Spleen (tissue), 7 donors: ENCODE measurements around the gene TBCD.

Source experiments
- POLR2A ChIP-seq, 3 donors: fragments of 450-650 bp; IDR thresholded peaks; one replicate each; pipeline ENCODE4 v1.5.1; 2017; ENCODE audit warnings: antibody characterized with exemption in 3 of 3, mild to moderate bottlenecking in 1 of 3
- POLR2AphosphoS5 ChIP-seq, 3 donors: sonication (generic); formaldehyde crosslinking; IDR thresholded peaks; one replicate each; pipeline ENCODE4 v1.5.1; 2017; ENCODE audit warnings: antibody characterized with exemption in 3 of 3
- TF ChIP-seq, protein P1 (sequence below), 11 experiments: fragments of 200-600 bp in 7 of 11; fragments of 450-650 bp in 4 of 11; sonication (generic) in 4 of 11; IDR thresholded peaks in 8 of 11; conservative IDR thresholded peaks in 3 of 11; 1 replicate in 7 of 11; 2 replicates in 4 of 11; pipeline versions ENCODE4 v1.4.0 to v1.8.0; 2016 to 2021; ENCODE audit warnings: antibody characterized with exemption in 11 of 11, inconsistent platforms in 4 of 11, mild to moderate bottlenecking in 1 of 11
- donor health status: DM: no; HTN: no; CAD: no; lungs with moderate emphysema.
- donor health status: DM: no; HTN: no; CAD: no.
- donor health status: DM: no; HTN: no; CAD: no.

- TF ChIP-seq POLR2A (IDR thresholded peaks at IDR 0.05) = no peak
- TF ChIP-seq, protein P1, sequence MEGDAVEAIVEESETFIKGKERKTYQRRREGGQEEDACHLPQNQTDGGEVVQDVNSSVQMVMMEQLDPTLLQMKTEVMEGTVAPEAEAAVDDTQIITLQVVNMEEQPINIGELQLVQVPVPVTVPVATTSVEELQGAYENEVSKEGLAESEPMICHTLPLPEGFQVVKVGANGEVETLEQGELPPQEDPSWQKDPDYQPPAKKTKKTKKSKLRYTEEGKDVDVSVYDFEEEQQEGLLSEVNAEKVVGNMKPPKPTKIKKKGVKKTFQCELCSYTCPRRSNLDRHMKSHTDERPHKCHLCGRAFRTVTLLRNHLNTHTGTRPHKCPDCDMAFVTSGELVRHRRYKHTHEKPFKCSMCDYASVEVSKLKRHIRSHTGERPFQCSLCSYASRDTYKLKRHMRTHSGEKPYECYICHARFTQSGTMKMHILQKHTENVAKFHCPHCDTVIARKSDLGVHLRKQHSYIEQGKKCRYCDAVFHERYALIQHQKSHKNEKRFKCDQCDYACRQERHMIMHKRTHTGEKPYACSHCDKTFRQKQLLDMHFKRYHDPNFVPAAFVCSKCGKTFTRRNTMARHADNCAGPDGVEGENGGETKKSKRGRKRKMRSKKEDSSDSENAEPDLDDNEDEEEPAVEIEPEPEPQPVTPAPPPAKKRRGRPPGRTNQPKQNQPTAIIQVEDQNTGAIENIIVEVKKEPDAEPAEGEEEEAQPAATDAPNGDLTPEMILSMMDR (IDR thresholded peaks at IDR 0.05 in 8 of 11, conservative IDR thresholded peaks at IDR 0.05 in 3 of 11) = no peak
- no peak for TF ChIP-seq POLR2AphosphoS5 (IDR thresholded peaks at IDR 0.05)
These were observed 49.6 kb downstream of the TBCD start for GRCh38 chr17:82801377-82801970.
